GM12874 (cell line): ENCODE data around the gene RAPSN.

Experiments used
- CTCF ChIP-seq: IDR thresholded peaks from 2 replicates; pipeline ENCODE4 v1.5.1; 2011; ENCODE audit warnings: low read depth, mild to moderate bottlenecking, control low read depth, low read length, moderate library complexity; ENCODE audit not compliant: insufficient read depth

Gene RAPSN

GRCh38 chr11:47449541-47449940 is 605 bp upstream of the RAPSN start:
- TF ChIP-seq CTCF, result no peak

- no peak for TF ChIP-seq CTCF
Measured at GRCh38 chr11:47447906-47448305, 1.0 kb downstream of the RAPSN start.

DNA sequence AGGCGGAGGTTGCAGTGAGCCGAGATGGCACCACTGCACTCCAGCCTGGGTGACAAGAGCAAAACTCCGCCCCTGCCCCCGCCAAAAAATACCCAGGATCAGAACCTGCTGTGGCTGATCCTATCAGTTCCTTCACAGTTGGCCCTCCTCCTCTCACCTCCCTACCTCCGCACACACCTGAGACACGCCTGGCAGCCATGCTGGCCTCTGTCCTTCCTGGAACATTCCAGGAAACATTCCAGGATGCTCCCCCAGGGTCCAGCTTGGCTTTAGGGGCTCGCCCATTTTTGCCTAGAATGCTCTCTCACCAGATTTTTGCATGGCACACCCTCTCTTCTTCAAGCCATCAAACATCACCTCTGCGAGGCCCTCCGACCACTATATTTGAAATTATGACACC is 2.1 kb downstream of the RAPSN start:
- no peak for TF ChIP-seq CTCF

DNA sequence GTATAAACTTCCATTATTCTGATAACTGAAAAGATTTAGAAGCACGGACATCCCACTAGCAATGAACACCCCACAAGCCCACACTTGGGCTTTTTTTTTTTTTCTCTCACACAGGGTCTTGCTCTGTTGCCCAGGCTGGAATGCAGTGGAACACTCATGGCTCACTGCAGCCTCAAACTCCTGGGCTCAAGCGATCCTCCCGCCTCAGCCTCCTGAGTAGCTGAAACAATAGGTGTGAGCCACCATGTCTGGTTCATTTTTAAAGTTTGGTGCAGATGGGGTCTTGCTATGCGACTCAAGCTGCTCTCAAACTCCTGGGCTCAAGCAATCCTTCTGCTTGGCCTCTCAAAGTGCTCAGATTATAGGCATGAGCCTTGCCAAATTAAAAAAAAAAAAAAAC is 3.1 kb downstream of the RAPSN start:
- no peak for TF ChIP-seq CTCF

GRCh38 chr11:47443817-47444216 is 5.1 kb downstream of the RAPSN start:
- TF ChIP-seq CTCF, result no peak

- no peak for TF ChIP-seq CTCF
Measured at GRCh38 chr11:47443028-47443700, 5.8 kb downstream of the RAPSN start.

GRCh38 chr11:47442514-47442913 is 6.4 kb downstream of the RAPSN start:
- TF ChIP-seq CTCF, result no peak

GRCh38 chr11:47441421-47441820 is 7.5 kb downstream of the RAPSN start:
- no peak for TF ChIP-seq CTCF
